Choroid plexus epithelial cell (primary cell): Measurements from ENCODE around the gene FRMPD1.

Experiments
- DNase-seq: peaks from one replicate; pipeline ENCODE4 v3.0.0-alpha.2; 2010; ENCODE audit warnings: low read depth
- H3K4me3 ChIP-seq: 2 replicates; pipeline ENCODE4 v1.5.1; 2011; ENCODE audit warnings: low read depth, mild to moderate bottlenecking, control low read depth, low read length, moderate library complexity
- CTCF ChIP-seq: conservative IDR thresholded peaks from 2 replicates; pipeline ENCODE4 v1.5.1; 2011; ENCODE audit warnings: low read depth, mild to moderate bottlenecking, control low read depth, inconsistent platforms, low read length, moderate library complexity

FRMPD1 gene

GRCh38 chr9:37667706-37668105 is 17.0 kb downstream of the FRMPD1 start:
- no peak for DNase-seq
- H3K4me3 ChIP-seq: no peak overlapping the region
- TF ChIP-seq CTCF: no peak

GRCh38 chr9:37668116-37668601 is 17.4 kb downstream of the FRMPD1 start:
- no peak for DNase-seq
- H3K4me3 ChIP-seq: no peak overlapping the region
- no peak for TF ChIP-seq CTCF

GRCh38 chr9:37669232-37669631 is 18.5 kb downstream of the FRMPD1 start:
- H3K4me3 ChIP-seq: no peak overlapping the region
- DNase-seq: no peak

GRCh38 chr9:37675661-37676060 is 24.9 kb downstream of the FRMPD1 start:
- no peak overlapping the region for H3K4me3 ChIP-seq
- no peak for TF ChIP-seq CTCF
- no peak for DNase-seq

More at GRCh38 chr9:37669232-37669631, 18.5 kb downstream of the FRMPD1 start:
- no peak for TF ChIP-seq CTCF

- no peak for DNase-seq
- TF ChIP-seq CTCF: no peak
- H3K4me3 ChIP-seq: no peak overlapping the region
Observed at GRCh38 chr9:37676411-37676830, 25.7 kb downstream of the FRMPD1 start.

GRCh38 chr9:37677435-37677834 is 26.7 kb downstream of the FRMPD1 start:
- no peak for TF ChIP-seq CTCF
- no peak overlapping the region for H3K4me3 ChIP-seq
- DNase-seq: no peak

- peak; percentile 4 for DNase-seq
- no peak overlapping the region for H3K4me3 ChIP-seq
- TF ChIP-seq CTCF: no peak
Observed at GRCh38 chr9:37678789-37679273, 28.1 kb downstream of the FRMPD1 start.
